ENCODE results near the gene STX2. TPM values are rescaled to one million over a fixed set of nuclear protein-coding genes. Genes with fewer than 3 reads are reported as not detected.
A peak's percentile ranks its signal among the peaks of the same experiment; 100 is the strongest.
"Not testable (repeated sequence)": the region's sequence is repeated elsewhere in the genome, so short reads cannot be mapped to it uniquely, and the experiment has no call there.

Gene STX2
- polyA plus RNA-seq, 5 donors, result 26.1 to 39.3 (median 32.0) TPM

DNA sequence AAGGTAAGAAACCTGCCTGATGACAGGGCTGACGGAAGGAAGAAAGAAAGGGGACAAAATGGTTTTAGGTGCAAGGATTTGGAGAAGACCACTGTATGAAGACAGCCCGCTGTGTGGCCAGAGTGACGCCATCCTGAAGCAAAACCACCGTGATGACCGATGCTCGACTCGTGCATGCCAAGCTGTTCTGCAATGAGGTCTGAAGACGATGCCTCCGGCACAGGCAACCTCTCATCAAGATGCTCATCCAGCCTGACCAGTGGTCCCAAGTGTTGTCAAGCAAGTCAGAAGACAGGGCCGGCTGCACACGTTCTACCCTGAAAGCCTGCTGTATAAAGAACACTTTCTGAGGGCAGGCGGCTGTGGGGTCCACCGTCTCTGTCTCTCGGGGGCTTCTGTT lies 34.8 kb downstream of the STX2 start:
- no peak for DNase-seq

DNA sequence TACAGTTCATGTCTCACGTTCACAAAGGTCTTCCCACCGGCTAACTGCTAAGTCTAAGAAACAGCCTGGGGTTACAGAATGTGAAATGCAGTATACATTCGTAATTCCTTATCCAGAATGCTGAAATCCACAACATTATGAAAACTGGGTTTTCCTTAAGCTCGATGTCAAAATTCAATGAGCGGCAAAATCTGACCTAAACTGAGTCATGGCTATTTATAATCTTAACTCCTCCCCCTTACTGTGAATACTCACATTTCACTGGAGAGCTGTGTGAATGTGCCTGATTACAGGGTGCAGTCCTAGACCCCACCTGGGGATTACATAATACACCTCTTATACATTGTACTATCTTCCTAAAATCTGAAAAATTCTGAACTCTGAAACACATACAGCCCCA lies 35.3 kb downstream of the STX2 start:
- DNase-seq, result no peak

DNA sequence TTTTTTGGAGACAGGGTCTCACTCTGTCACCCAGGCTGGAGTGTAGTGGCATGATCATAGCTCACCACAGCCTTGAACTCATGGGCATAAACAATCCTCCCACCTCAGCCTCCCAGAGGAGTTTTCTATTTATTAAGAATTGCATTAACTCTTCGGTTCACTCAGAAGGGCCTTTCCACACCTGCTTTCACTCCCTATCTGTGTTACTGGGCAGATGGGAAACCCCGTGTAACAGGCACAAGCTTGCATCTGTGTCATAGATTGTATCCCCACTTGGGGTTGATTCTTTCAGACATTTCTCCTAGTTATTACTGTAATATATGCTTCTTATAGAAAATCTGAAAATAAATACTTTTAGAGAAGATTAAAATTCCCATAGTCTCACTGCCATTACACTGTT lies 38.7 kb downstream of the STX2 start:
- no peak for DNase-seq

DNA sequence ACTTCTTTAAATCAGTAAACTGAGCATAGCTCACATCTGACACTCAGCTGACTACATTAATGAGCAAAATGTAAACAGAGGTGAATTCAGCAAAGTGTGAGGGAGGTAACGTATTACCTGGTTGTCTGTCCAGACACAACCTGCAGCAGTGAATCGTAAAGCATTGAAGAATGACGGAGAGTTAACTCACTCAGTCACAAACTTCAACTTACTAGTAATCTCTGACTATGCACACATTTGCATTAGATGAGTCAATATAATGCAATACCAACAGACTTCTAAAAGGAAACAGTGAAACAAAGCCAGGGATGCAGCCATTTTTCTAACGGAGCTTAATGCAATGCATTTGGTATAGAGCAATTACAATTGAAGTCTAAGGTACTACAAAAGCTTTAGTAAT lies 40.0 kb downstream of the STX2 start:
- no peak for DNase-seq

DNA sequence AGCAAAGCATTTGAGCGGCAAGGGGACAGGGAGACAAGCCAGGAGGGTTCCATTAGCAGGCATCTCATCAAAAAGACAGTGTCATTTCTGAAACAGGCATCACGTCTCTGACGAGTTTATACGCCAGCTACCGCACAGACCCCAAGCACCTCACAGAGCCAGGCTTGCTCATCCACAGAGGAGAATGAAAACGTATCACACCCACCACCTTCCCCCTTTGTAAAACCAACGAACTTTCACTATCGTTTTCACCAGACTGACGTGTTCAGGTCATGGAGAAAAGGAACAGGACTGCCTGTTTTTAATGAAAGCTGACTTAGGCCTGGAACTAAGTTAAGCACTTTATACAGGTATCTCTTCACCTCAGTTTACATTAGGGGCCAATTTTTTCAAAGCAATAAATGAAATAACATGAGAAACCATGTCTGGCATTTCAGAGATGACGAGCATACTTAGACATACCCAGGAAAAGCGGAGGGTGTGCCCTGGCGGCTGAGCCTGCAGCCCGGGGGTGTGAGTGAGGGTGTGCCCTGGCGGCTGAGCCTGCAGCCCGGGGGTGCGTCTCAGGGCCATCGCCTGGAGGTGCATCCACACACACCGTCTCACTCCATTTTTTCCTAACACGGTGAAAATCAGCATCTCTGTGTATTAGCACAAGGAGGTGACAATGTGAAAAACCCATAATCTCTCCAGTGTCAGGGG lies 41.9 kb downstream of the STX2 start:
- no peak for DNase-seq

DNA sequence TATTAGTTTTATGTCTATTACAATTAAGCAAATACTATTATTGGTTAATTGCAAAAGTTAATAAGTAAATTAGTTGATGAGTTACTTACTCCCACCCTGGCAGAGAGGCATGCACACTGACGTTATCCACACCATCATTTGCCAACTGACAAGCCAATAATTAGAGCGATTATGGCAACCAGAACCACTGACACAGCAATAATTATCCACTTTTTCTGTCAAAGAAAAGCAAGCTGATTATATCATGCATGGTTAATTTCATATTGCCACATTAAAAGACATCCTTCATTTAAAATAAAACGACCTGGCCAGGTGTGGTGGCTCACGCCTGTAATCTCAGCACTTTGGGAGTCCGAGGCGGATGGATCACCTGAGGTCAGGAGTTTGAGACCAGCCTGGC lies 43.1 kb downstream of the STX2 start:
- DNase-seq, result no peak

DNA sequence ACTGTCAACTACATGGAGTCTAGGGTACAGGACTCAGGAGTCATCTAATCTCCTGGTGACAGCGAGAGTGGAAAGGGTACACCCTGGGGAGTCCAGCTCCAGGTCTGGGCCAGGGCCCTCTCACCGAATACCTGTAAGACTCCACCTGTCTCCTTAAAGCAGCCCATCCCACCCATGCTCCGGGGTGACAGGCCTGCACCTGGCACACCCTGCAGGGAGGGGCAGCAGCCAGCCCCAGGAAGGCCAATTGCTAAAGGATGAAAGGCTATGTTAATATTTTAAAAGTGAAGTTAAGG lies 45.5 kb downstream of the STX2 start:
- no peak for DNase-seq

DNA sequence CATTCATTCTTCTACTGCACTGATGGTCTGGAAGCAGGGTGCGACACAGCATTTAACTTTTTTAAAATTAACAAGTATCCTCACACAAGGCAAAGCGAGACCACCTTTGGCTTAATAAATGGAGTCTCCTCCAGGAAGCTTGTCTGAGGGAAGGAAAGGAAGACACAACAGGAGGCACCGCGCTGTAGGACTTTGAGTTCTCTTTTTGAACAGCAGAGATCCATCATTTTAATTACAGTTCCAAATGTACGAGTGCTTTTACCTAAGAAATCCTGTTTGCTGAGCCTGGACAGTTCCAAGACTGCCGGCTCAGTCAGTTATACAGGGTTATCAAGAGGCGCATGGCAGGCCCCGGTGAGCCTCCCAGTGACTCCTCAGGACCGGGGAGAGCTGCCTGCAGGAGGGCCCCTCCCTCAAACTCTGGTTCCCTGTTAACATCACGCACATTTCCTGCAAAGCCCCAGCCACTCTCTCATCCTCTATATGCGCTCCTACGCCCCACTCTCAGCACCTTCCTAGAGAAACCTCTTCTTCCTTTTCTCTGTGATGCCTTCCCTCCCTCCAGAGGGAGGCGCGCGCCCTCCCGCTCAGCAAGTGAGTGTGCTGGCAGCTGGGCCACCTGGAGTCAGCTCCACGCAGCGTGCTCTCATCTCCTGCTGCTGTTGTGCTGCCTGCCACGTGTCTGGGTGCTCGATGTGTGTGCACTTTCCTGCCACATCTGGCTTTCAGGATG lies 46.1 kb downstream of the STX2 start:
- no peak for DNase-seq

DNA sequence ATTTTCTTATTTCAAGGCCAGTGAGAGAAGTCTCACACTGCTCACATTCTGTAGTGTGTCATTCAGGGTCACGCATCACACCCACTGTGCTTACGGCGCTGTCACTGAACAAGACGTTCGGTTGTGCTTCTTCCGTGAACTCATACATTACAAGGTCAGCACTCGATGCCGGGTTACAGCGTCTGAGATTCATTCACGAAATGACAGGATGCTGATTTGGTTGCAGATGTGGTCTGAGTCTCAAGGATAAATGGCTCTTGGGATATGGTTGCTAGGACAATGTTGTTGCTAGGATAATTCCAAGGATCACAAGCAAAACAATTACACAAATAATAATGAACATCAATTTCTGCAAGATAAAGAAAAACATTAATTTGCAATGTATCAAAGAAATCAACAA lies 47.4 kb downstream of the STX2 start:
- DNase-seq, result no peak

DNA sequence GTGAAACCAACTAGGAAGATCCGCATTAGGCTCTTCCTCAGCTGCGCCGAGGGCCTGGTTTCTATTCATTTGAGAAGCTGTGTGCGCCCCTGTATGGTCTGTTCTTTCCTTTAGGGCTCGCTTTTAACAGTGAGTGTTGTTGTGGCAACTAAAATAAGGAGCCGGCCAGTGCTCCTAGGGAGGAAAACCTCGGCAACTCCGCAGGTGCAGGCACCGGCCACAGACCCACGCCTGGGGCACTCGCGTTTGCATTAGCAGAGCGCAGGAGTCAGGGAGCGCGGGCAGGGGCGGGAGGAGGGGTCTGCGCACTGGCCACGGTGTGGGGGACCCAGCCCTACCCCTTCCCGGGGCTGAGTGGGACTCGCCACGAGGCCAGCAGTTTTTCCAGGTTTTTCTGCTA lies 50.5 kb downstream of the STX2 start:
- no peak for DNase-seq

DNA sequence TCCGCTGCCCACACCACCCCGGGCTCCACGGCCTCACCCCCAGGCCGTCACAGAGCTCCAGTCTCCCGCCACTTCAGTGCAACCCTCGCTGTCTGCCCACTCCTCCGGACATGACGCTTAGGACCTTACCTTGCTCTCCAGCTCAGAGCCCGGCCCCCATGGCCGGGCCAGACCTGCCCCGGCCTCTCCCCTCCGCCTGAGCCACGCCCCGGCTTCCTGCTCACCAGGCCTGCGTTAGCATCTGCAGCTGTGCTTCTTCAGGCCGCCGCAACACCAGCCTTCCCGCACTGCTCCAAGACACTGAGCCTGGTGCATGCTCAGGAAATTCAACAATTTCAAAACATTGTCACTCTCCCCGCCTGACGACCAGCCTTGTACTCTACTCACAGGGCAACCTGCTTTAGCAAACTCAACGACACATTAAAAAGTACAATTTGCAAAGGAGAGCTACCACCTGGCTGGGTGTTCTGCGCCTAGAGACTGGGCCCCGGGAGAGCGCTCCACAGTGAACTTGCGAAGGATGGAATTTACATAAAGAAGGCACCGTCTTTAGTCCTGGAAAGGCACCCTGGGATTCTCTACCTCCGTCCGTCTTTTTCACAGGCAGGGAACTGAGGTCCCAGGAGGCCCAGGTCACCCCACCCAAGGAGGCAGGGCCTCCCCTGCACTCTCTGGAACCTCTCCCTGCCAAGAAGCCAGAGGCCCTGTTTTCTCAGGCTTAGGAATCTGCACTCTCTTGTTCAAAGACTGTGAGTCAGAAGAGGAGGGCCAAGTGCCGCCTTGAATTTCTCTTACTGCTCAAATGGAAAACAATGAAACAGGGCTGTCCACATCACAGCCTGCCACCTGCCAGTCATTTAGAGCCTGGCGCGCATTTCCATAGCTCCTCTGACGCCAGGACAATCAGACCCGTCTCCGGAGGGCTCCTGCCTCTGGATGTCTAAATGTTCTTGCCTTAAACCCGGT lies 51.3 kb downstream of the STX2 start:
- no peak for DNase-seq

DNA sequence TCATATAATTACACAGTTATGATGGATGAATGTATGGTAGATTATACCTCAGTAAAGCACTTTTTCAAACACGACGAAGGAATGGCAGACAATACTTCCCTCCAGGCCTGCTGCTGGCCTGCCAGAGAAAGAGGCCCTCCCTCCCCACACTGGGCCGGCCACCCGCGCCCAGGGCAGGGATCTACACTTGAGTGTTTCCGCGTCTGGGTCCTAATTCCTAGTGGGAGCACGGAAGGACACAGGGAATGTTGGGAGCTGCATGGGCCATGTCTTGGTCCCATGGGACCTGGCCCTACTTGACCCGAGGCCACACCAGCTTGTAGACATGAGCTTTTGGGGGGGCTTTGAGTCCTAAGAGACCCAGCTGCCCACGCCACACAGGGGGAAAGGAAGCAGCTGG lies 52.0 kb downstream of the STX2 start:
- no peak for DNase-seq

DNA sequence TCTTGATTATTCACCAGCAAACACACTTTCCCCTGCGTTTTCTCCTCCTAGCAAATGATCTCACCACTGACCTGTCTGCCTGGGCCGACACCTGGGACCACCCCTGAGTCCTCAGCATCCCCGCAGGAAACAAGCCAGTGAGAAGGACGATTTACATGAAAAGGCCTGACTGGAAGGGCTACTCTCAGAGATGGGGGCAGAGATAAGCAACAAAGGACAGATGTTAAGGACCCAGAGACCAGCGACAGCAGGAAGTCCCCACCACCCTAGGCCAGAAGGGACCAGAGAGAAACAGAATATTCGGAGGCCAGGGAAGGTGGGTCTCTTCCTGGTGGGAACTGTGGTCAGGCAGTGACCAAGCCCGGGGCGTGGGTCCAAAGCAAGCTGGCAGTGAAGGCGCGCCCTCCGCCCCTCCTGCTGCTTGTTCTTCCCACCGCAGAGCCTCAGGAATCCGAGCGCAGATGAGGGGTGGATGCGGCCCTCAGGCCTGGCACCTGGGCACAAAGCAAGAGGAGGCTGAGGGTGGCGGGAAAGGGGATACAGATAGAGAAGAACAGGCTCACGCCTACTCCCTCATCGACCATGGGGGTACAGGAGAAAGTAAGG lies 55.8 kb downstream of the STX2 start:
- DNase-seq, result no peak

DNA sequence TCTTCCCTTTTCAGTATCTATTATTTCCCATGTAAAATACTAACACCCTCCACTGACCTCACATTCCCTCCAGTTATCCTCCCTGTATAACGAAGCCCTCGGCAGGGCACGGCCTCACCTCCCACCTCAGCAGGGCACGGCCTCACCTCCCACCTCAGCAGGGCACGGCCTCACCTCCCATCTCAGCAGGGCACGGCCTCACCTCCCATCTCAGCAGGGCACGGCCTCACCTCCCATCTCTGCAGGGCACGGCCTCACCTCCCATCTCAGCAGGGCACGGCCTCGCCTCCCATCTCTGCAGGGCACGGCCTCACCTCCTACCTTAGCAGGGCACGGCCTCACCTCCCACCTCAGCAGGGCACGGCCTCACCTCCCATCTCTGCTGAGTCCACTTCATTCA lies 56.8 kb downstream of the STX2 start:
- not testable (repeated sequence) for DNase-seq

DNA sequence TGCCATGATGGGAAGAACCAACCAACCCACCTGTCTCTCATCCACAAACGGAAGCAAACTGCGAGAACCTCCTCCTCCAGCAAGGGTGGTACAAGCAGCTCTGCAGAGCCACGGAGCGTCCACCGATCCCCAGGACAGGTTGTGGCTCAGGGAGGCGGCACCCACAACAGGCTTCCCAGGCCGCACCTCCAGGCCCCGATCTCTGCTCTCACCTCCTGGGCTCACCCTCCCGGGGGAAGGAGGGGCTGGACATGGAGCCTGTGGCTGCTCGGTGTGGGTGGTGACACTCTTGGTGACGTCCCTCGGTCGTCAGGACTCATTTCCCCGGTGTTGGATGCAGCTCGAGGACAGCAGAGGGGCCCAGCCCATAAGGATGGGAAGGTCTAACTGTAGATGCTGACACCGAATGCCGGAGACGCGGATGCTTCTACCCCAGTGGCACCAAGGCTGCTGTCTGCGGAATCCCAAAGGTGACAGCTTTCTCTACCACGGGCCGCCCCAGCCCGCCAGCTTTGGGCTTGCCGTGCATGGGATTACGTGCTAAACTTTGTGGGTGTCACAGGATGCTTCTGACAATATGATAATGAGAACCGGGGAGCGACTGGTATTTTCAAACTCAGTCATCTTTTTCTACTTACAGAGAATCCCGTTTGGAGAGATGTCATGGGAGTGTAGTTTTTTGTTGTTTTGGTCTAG lies 58.0 kb downstream of the STX2 start:
- no peak for DNase-seq

DNA sequence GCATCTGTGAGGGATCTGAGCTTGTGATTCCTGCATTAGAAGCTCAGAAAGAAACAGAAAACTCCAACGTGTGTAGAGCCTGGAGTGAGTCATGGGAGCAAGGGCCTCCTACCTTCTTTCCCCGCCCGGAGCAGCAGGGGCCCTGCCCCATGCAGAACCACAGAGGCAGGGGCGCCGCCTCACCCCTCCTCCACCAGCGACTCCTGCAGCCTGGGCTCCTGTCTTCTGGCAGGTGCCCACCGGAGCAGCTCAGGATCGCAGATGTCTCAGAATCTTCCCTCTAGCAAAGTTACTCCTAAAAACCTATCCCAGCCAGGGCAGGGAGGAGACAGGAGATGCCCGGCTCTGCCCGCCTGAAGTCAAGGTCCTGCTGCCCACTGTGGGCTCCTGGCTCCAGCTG lies 58.7 kb downstream of the STX2 start:
- DNase-seq, result no peak

DNA sequence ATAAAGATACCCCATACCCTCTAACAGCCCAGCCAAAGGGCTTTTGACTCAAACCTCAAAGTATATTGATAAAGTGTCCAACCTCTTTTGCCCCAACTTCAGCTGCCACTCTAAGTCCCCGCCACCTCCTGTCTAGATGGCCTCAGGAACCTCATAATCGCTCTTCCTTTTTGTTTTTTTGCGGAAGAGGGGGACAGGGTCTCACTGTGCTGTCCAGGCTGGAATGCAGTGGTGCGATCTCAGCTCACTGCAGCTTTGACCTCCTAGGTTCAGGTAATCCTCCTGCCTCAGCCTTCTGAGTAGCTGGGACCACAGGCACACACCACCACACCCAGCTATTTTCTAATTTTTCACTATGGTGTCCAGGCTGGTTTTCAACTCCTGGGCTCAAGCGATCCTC lies 60.3 kb downstream of the STX2 start:
- no peak for DNase-seq

DNA sequence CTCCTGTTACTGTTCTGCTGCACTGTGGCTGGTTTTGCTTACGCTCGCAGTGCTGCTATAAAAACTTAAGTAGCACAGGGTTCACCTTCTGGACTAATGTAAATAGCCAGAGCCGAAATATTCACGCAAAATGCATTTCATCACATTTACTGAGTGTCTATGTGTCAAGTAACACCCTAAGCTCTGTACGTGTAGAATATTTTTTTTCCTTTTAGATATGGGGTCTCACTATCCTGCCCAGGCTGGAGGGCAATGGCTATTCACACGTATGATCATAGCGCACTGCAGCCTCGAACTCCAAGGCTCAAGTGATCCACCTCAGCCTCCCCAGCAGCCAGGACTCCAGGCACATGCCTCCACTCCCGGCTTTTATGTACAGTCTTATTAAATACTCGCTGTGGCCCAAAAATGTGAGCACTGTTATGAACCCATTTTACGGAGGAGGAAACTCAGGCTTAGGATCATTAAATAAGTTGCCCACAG lies 62.2 kb downstream of the STX2 start:
- DNase-seq, result no peak

DNA sequence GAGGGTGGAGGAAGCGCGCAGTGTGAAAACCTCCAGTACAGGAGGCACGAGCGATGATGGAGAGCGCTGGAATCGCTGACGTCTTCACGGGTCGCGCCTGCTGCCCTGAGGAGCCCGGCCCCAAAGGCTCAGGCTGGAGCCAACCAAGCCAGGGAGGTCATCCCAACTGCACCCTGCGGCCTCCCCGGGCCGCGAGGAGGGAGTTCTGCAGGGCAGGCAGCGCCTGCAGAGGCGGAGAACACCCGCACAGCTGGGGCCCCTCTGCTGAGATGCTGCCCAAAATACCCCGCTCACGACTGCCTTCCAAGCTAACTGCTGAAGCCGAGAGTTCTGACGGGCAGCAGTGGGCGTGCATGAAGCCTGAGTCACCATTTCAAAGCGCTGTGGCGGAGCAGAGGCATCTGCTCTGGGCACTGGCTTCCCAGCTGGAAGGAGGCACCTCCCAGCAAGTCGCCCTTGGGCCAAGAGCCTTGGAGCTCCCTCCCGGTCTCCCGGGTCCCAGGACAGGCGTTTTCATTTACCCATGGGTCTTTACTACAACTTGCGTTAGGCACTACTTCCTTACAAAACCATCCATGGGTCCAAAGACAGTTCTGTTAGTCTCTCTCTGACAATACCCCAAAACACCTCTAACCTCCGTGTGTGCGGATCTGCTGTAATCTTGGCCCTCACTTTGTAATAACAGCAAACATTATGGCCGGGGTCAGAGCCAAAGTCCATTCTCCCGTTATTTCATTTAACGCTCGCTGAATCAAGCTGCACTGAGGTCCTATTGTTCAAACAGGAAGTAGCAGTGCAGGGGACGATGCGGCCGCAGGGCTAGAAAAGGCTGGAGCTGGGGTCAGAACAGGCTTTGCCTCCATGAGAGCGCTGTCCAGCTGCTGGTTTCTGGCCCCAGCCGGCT lies 62.8 kb downstream of the STX2 start:
- peak; percentile 37 to 46 for DNase-seq

DNA sequence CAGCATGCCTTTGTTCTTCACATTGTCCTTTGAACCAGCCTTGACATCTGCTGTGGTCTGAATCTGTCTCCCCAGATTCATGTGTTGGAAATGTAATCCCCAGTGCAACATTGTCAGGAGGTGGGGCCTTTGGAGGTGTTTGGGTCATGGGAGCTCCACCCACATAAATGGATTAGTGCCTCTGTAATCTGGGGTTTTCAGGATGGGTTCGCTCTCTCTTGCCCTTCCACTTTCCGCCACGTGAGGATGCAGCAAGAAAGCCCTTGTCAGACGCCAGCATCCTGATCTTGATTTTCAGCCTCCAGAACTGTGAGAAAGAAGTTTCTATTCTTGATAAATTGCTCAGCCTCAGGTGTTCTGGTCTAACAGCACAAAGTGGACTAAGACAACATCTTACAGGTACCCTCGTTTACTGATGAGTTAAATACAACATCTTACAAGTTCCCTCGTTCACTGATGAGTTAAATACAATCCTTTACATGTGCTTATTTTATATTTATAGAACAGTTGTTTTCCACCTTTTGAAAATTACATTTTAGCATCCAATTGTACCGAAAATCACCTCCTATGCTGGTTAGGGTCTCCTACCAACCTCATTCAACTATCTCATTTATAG lies 68.5 kb downstream of the STX2 start:
- no peak for DNase-seq
